BLaER1 treated with 17β-estradiol and CSF1 and Interleukin-3, amounts not matched to agents 10 nM and 100 nM (cell line): Measurements from ENCODE around the gene SPINK1.
"Not testable (repeated sequence)": the region's sequence is repeated elsewhere in the genome, so short reads cannot be mapped to it uniquely, and the experiment has no call there.

Experiments
- H3K27ac ChIP-seq, 11 experiments: shearing (Covaris generic); formaldehyde crosslinking; 2 replicates each; pipeline ENCODE4 v1.8.1; 2022
- H3K27me3 ChIP-seq, 11 experiments: shearing (Covaris generic); formaldehyde crosslinking; 2 replicates each; pipeline ENCODE4 v1.8.1; 2022
- H3K36me3 ChIP-seq, 11 experiments: shearing (Covaris generic); formaldehyde crosslinking; 2 replicates each; pipeline ENCODE4 v1.8.1; 2022
- H3K4me1 ChIP-seq, 10 experiments: shearing (Covaris generic); formaldehyde crosslinking; 2 replicates each; pipeline ENCODE4 v1.8.1; 2022
- H3K4me2 ChIP-seq, 11 experiments: shearing (Covaris generic); formaldehyde crosslinking; 2 replicates each; pipeline ENCODE4 v1.8.1; 2022
- H3K4me3 ChIP-seq, 10 experiments: shearing (Covaris generic); formaldehyde crosslinking; 2 replicates each; pipeline ENCODE4 v1.8.1; 2022
- H3K9ac ChIP-seq, 11 experiments: shearing (Covaris generic); formaldehyde crosslinking; 2 replicates each; pipeline ENCODE4 v1.8.1; 2022
- H3K9me3 ChIP-seq, 11 experiments: shearing (Covaris generic); formaldehyde crosslinking; replicated peaks in 1 of 11; 2 replicates each; pipeline ENCODE4 v1.8.1; 2022
- H4K20me1 ChIP-seq, 11 experiments: shearing (Covaris generic); formaldehyde crosslinking; 2 replicates each; pipeline ENCODE4 v1.8.1; 2022
- Cebpa-rat ChIP-seq, 11 experiments: shearing (Covaris generic); IDR thresholded peaks; 2 replicates each; pipeline ENCODE4 v1.8.1; 2022

The SPINK1 gene, protein sequence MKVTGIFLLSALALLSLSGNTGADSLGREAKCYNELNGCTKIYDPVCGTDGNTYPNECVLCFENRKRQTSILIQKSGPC

DNA sequence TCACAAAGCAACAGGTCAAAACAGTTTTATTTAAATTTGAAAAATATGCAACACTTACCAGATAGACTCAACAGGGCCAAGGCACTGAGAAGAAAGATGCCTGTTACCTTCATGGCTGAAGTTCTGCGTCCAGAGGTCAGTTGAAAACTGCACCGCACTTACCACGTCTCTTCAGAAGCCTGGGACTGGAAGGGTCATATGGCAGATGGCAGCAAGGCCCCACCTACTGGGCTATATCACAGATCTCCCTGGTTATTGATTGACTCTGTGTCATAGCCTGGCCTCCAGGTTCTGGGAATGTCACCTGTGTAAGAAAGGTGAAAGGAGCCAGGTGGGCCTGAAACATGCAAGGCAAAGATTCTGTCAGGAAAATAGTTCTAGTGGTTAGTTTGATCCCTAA lies at the start of gene SPINK1:
TSS of gene SPINK1 (minus strand) at position 207 of the 400 bp plus-strand sequence. CDS start at position 113, 94 bp downstream.
- H3K36me3 ChIP-seq = no peaks in the 10 kb centered on the region
- peak within 1 kb of the TSS in 1 of 11 experiments; percentile 30; a peak in 2 of 22 replicates for H3K4me2 ChIP-seq
- H3K27me3 ChIP-seq = no peaks in the 10 kb centered on the region
- peaks cover 0 to 8% (median 0%) of the 10 kb centered on the region in 10 experiments; a peak in 4 of 20 replicates for H3K4me1 ChIP-seq
- no peak within 1 kb of the TSS for H3K4me3 ChIP-seq
- H3K9ac ChIP-seq = no peak within 1 kb of the TSS
- H4K20me1 ChIP-seq = no peaks in the 10 kb centered on the region
- no peaks in the 10 kb centered on the region for H3K9me3 ChIP-seq
- no peak for TF ChIP-seq Cebpa-rat (IDR thresholded peaks at IDR 0.05)
- no peak within 1 kb of the TSS for H3K27ac ChIP-seq

DNA sequence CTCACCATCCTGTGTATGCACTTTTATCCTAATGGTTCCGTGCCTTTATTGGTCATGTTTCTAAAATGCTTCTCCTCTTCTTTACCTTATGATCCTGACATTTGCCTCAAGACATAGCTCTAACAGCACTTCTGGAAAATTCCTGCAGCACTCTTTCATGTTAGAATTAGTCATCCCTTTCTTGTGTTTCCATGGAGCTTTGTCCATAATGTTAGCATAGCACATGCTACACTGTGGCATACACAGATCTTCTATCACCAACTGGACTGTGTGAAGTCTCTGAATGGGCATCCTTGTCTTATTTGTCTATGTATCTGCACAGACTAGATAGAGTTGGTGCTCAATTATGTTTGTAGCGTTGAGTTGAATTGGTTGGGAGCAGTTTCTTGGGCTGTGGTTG lies 49.0 kb upstream of the SPINK1 start:
- TF ChIP-seq Cebpa-rat (IDR thresholded peaks at IDR 0.05) = no peak

DNA sequence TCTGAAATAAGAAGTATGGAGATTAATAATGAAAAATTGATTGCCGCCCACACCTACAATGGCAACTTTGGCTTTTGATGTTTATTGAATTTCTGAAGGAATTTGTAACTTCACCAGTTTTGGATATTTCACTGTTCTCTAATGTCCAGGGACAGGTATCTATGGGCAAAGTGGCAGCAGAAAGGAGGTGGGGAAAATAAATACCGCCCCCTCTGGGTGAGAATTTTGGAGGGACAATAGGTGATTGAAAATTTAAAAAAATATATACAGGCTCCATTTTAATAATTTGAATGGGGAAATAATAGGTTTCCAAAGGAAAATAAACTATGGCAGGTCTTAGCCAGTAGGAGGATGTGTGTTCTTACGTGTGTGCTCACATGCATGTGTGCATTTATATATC lies 48.3 kb upstream of the SPINK1 start:
- Histone ChIP-seq H3K4me1 (no peaks in the 10 kb centered on the region), H3K27me3 (no peaks in the 10 kb centered on the region), H3K27ac (no peak overlapping the region), H4K20me1 (no peaks in the 10 kb centered on the region), H3K4me3 (no peak overlapping the region), H3K9ac (no peak overlapping the region), H3K36me3 (no peaks in the 10 kb centered on the region), H3K9me3 (no peaks in the 10 kb centered on the region), H3K4me2 (no peak overlapping the region)
- no peak for TF ChIP-seq Cebpa-rat (IDR thresholded peaks at IDR 0.05)

More for the DNA sequence above, 49.0 kb upstream of the SPINK1 start:
- Histone ChIP-seq H3K36me3 (no peaks in the 10 kb centered on the region), H3K27me3 (no peaks in the 10 kb centered on the region), H3K4me2 (no peak overlapping the region), H3K4me3 (no peak overlapping the region), H3K9ac (no peak overlapping the region), H3K9me3 (no peaks in the 10 kb centered on the region), H4K20me1 (no peaks in the 10 kb centered on the region), H3K27ac (no peak overlapping the region), H3K4me1 (no peaks in the 10 kb centered on the region)

DNA sequence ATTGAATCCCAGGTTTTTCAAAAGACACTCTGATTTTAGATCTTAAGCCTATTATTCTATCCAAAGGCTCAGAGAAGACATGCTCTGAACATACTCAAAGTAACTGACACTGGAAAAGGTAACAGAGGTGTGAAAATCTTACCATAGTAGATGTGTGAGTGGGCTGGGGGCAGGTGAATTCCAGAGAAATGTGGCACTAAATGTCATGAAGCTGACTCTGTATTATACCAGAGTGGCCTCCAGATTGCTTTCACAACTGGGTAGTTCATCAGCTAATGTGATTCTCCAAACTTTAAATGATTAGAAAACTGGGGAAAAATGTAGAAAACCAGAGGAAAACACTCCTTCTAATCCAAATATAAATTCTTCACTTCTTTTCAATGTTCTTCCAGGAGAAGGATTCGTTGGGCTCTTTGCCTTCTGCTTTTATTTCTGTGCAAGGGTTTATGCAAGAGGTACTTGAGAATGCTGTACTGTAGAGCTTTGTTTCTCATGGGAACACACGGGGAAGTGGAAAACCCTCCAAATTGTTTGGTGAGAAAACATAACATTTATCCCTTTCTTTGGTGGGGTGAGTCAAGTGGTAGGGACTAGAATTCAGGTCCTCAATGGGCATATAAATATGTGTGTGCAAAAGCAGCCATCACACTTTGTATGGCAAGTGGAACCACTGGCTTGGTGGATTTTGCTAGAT lies 46.7 kb upstream of the SPINK1 start, which contains the start of gene SCGB3A2:
TSS of gene SCGB3A2 (plus strand) at position 646 of the 694 bp plus-strand sequence. CDS start 93 bp downstream, outside the sequence.
- no peak within 1 kb of the TSS for H3K9ac ChIP-seq
- no peaks in the 10 kb centered on the region for H3K4me1 ChIP-seq
- no peak for TF ChIP-seq Cebpa-rat (IDR thresholded peaks at IDR 0.05)
- no peaks in the 10 kb centered on the region for H4K20me1 ChIP-seq
- no peak within 1 kb of the TSS for H3K4me2 ChIP-seq
- H3K36me3 ChIP-seq = no peaks in the 10 kb centered on the region
- H3K9me3 ChIP-seq = no peaks in the 10 kb centered on the region
- H3K27ac ChIP-seq = no peak within 1 kb of the TSS
- H3K4me3 ChIP-seq = no peak within 1 kb of the TSS
- no peaks in the 10 kb centered on the region for H3K27me3 ChIP-seq

DNA sequence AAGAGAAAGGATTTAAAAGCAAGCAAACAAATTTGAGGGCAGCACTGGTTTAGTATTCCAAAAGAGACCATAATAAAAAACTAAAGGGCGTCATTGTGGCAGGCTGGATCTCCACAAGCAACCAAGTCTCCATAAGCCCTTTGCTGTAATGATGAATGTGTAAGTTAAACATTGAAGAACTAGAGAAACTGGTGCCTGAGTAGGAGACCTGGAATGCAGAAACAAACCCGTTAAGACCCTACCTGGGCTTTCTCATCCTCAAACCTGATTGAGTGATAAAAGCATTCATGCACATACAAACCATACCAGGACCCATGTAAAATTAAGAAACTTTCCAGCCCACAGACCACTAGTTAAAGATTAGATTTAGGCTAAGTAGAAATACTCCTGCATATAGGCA lies 45.2 kb upstream of the SPINK1 start:
- TF ChIP-seq Cebpa-rat (IDR thresholded peaks at IDR 0.05) = no peak
- no peaks in the 10 kb centered on the region for H4K20me1 ChIP-seq
- no peaks in the 10 kb centered on the region for H3K27me3 ChIP-seq
- no peaks in the 10 kb centered on the region for H3K36me3 ChIP-seq
- H3K4me3 ChIP-seq = no peak overlapping the region
- no peak overlapping the region for H3K27ac ChIP-seq
- H3K4me1 ChIP-seq = no peaks in the 10 kb centered on the region
- H3K9me3 ChIP-seq = no peaks in the 10 kb centered on the region
- H3K9ac ChIP-seq = no peak overlapping the region
- H3K4me2 ChIP-seq = no peak overlapping the region

DNA sequence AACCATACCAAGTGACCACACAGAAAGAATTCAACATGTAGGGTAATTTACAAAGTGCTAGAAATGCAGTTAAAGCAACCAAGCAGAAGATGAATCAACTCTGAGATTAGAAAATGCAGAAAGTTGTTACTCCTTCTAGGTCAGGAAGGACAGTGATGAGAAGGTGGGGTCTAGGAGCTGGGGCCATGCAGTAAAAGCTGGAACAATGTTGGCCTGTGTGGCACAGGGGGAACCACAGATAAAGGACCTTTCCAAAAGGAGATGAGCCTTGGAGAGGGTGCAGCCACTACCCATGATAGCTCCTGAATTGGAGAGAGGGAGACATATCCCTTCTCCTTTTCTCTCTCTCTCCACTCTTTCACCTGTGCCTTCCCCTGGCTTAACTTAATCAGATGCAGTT lies 44.7 kb upstream of the SPINK1 start:
- TF ChIP-seq Cebpa-rat (IDR thresholded peaks at IDR 0.05) = no peak
- Histone ChIP-seq H3K27me3 (no peaks in the 10 kb centered on the region), H3K27ac (no peak overlapping the region), H3K4me2 (no peak overlapping the region), H4K20me1 (no peaks in the 10 kb centered on the region), H3K4me3 (no peak overlapping the region), H3K36me3 (no peaks in the 10 kb centered on the region), H3K9ac (no peak overlapping the region), H3K9me3 (no peaks in the 10 kb centered on the region), H3K4me1 (no peaks in the 10 kb centered on the region)

DNA sequence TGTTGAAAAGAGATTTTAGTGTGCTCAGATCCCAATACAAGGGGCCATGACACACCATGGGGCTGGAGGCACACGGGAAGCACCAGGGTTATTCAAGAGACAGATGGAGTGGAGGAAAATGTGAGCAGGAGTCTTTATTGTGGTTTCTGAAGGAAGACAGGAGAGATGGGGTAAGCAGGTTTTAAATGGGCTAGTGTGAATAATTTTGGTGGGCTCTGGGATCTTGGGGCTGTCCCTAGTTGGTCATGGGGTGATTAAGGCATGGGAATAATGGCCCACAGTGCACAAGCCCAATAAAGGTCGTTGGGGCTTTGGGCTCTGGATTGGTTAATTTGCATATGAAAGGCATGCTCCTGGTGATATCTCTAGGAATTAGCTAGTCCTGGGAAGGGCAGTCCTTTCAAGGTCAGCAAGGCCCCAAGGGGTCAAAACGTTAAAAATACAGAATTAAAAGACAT lies 43.5 kb upstream of the SPINK1 start:
- H3K27me3 ChIP-seq = no peaks in the 10 kb centered on the region
- H4K20me1 ChIP-seq = no peaks in the 10 kb centered on the region
- H3K4me3 ChIP-seq = no peak overlapping the region
- H3K27ac ChIP-seq = no peak overlapping the region
- no peaks in the 10 kb centered on the region for H3K9me3 ChIP-seq
- no peak overlapping the region for H3K4me2 ChIP-seq
- H3K36me3 ChIP-seq = no peaks in the 10 kb centered on the region
- H3K9ac ChIP-seq = no peak overlapping the region
- H3K4me1 ChIP-seq = no peaks in the 10 kb centered on the region
- TF ChIP-seq Cebpa-rat (IDR thresholded peaks at IDR 0.05) = no peak

DNA sequence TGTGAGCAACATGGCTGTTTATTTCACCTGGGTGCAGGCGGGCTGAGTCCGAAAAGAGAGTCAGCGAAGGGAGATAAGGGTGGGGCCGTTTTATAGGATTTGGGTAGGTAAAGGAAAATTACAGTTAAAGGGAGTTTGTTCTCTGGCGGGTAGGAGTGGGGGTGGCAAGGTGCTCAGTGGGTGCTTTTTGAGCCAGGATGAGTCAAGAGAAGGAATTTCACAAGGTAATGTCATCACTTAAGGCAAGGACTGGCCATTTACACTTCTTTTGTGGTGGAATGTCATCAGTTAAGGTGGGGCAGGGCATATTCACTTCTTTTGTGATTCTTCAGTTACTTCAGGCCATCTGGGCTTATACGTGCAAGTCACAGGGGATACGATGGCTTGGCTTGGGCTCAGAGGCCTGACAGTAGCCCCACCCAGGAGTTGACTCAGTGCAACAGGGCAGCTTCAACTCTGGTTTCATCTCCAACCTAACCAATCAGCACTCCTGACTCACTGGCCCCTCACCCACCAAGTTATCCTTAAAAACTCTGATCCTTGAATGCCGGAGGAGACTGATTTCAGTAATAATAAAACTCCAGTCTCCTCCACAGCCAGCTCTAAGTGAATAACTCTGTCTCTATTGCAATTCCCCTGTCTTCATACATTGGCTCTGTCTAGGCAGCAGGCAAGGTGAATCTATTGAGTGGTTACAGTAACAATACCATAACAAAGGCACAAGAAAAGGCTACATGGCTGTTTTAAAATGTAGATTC lies 42.8 kb upstream of the SPINK1 start:
- H3K9me3 ChIP-seq, H3K4me1 ChIP-seq, H3K9ac ChIP-seq, H3K27me3 ChIP-seq, H3K27ac ChIP-seq, H3K4me3 ChIP-seq, H3K4me2 ChIP-seq, H3K36me3 ChIP-seq, H4K20me1 ChIP-seq: not testable (repeated sequence)

DNA sequence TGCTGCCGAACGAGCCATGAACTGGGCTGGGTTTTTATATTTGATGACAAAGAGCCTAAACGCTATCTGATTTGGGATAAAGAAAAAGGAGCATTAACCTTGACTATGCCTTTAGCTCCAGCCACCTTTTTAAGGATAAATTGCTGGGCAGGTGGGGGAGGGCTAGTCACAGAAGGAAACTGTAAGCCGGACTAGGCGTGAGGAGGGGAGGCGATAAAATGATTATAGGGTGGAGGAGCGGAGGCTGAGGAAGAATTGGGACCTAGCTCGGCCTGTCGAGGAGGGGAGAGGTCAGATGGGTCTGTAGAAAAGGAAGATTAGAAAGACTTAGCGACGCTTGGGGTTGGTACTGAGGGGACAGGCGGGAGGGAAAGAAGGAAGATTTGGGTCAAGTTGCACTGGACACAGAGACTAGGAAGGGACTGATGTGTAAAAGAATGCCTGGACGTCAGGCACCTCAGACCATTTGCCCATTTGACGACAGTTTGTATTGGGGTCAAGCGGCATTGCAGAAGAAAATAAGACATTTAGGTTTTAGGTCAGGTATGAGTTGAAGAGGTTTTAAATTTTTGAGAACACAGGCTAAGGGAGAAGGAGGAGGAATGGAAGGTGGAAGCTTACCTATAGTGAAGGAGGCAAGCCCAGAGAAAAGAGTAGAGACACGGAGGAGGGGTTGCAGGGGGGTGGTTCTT lies 41.4 kb upstream of the SPINK1 start:
- H3K9me3 ChIP-seq, H3K27ac ChIP-seq, H3K36me3 ChIP-seq, H3K4me3 ChIP-seq, H4K20me1 ChIP-seq, H3K4me2 ChIP-seq, H3K4me1 ChIP-seq, H3K9ac ChIP-seq, H3K27me3 ChIP-seq: not testable (repeated sequence)

DNA sequence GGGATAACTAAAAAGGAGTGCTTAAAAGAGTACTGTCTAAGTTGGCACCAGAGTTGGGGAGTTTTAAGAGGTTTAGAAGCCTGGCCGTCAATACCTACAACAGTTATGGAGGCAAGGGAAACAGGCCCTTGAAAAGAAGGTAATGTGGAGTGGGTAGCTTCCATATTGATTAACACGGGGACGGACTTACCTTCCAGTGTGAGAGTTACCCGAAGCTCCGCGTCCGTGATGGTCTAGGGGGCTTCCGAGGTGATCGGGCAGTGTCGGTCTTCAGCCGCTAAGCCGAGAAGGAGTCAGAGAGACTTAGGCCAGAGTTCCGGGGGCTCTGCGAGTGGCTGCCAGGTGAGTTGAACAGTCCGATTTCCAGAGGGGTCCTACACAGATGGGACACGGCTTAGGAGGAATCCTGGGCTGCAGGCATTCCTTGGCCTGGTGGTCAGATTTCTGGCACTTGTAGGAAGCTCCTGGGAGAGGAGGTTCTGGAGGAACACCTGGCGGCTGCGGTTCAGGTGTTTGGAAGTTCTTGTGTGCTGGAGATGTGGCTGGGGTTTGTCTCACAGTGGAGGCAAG lies 40.6 kb upstream of the SPINK1 start:
- not testable (repeated sequence) for H3K4me2 ChIP-seq

DNA sequence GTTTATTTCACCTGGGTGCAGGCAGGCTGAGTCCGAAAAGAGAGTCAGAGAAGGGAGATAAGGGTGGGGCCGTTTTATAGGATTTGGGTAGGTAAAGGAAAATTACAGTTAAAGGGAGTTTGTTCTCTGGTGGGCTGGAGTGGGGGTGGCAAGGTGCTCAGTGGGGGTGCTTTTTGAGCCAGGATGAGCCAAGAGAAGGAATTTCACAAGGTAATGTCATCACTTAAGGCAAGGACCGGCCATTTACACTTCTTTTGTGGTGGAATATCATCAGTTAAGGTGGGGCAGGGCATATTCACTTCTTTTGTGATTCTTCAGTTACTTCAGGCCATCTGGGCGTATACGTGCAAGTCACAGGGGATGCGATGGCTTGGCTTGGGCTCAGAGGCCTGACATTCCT lies 38.4 kb upstream of the SPINK1 start:
- not testable (repeated sequence) for H3K36me3 ChIP-seq, H3K9me3 ChIP-seq, H3K4me3 ChIP-seq, H3K4me1 ChIP-seq, H3K27me3 ChIP-seq, H4K20me1 ChIP-seq, H3K27ac ChIP-seq, H3K4me2 ChIP-seq, H3K9ac ChIP-seq

More for the DNA sequence above, 40.6 kb upstream of the SPINK1 start:
- not testable (repeated sequence) for H3K27me3 ChIP-seq, H3K4me1 ChIP-seq, H3K9me3 ChIP-seq, H3K9ac ChIP-seq, H3K36me3 ChIP-seq, H3K4me3 ChIP-seq, H4K20me1 ChIP-seq, H3K27ac ChIP-seq
